ENCODE results near the gene CYBA.

- no peak for TF ChIP-seq CTCF (IDR thresholded peaks at IDR 0.05)
- no peak for TF ChIP-seq POLR2A (IDR thresholded peaks at IDR 0.05)
These were observed 54.4 kb downstream of the CYBA start for GRCh38 chr16:88596483-88596882.
